Adrenal gland (tissue), 5 donors: Measurements from ENCODE around the gene CRYGS.

Experiments
- CTCF ChIP-seq, 6 experiments: fragments of 450-650 bp in 4 of 6; fragments of 200-600 bp in 2 of 6; sonication (generic) in 1 of 6; IDR thresholded peaks; 1 replicate in 5 of 6; 2 replicates in 1 of 6; pipeline versions ENCODE4 v1.5.1 to v1.8.0; 2016 to 2021; ENCODE audit warnings: antibody characterized with exemption in 6 of 6, mild to moderate bottlenecking in 2 of 6, moderate library complexity in 1 of 6
- POLR2A ChIP-seq, 2 donors: fragments of 450-650 bp; IDR thresholded peaks; one replicate each; pipeline ENCODE4 v1.6.1; 2017; ENCODE audit warnings: antibody characterized with exemption in 2 of 2, mild to moderate bottlenecking in 2 of 2, moderate library complexity in 1 of 2
- donor health status: DM: no; HTN: no; CAD: no.

GRCh38 chr3:186536883-186537844 is 7.0 kb downstream of the CRYGS start:
- TF ChIP-seq CTCF (IDR thresholded peaks at IDR 0.05) (peak in 1 of 6 experiments; percentile 7), POLR2A (IDR thresholded peaks at IDR 0.05) (no peak)
